Common myeloid progenitor, CD34-positive (primary cell): Measurements from ENCODE around the gene NEDD4L.

Experiments
- CTCF ChIA-PET: fragments of 350-600 bp; sonication (Branson Sonifier 250); formaldehyde crosslinking; loops from one replicate; lab custom pipeline; 2021; ENCODE audit warnings: antibody characterized with exemption; lab: Charles Lee
- POLR2A ChIA-PET: fragments of 350-600 bp; sonication (Branson Sonifier 250); formaldehyde crosslinking; loops from one replicate; lab custom pipeline; 2021; ENCODE audit warnings: antibody characterized with exemption; lab: Charles Lee
- DNase-seq, 3 donors: peaks; one replicate each; pipeline versions ENCODE4 v3.0.0 to v3.0.0-alpha.2; 2013
- H3K27ac ChIP-seq, 2 experiments: 1 replicate in 1 of 2; 2 replicates in 1 of 2; pipeline ENCODE4 v1.7.0; 2013; ENCODE audit warnings: inconsistent platforms in 2 of 2, low read length in 2 of 2, mild to moderate bottlenecking in 2 of 2, low read depth in 1 of 2, moderate library complexity in 1 of 2; ENCODE audit not compliant: severe bottlenecking in 2 of 2, insufficient read depth in 1 of 2, poor library complexity in 1 of 2
- H3K27me3 ChIP-seq, 5 experiments: replicated peaks in 2 of 5; 1 replicate in 3 of 5; 2 replicates in 2 of 5; pipeline versions ENCODE4 v1.6.1 to v1.7.0; 2013; ENCODE audit warnings: low read length in 4 of 5, mild to moderate bottlenecking in 2 of 5, moderate library complexity in 2 of 5, inconsistent platforms in 1 of 5; ENCODE audit not compliant: insufficient read depth in 5 of 5, control insufficient read depth in 4 of 5
- H3K36me3 ChIP-seq, 4 experiments: 1 replicate in 2 of 4; 2 replicates in 2 of 4; pipeline versions ENCODE4 v1.6.1 to v1.7.0; 2013; ENCODE audit warnings: low read length in 3 of 4, control low read depth in 1 of 4, mild to moderate bottlenecking in 1 of 4; ENCODE audit not compliant: control insufficient read depth in 4 of 4, insufficient read depth in 4 of 4
- H3K4me1 ChIP-seq, 4 experiments: 1 replicate in 3 of 4; 2 replicates in 1 of 4; pipeline versions ENCODE4 v1.6.1 to v1.7.1; 2013; ENCODE audit warnings: low read length in 3 of 4, mild to moderate bottlenecking in 3 of 4, control low read depth in 1 of 4, inconsistent platforms in 1 of 4, moderate library complexity in 1 of 4; ENCODE audit not compliant: control insufficient read depth in 4 of 4, insufficient read depth in 4 of 4; ENCODE audit errors: control extremely low read depth in 1 of 4
- H3K4me3 ChIP-seq, 7 experiments: 1 replicate in 4 of 7; 2 replicates in 3 of 7; pipeline versions ENCODE4 v1.5.1 to v1.7.0; 2013; ENCODE audit warnings: mild to moderate bottlenecking in 7 of 7, low read length in 6 of 7, moderate library complexity in 6 of 7, inconsistent platforms in 2 of 7, low read depth in 2 of 7, control low read depth in 1 of 7; ENCODE audit not compliant: insufficient read depth in 4 of 7, control insufficient read depth in 1 of 7; ENCODE audit errors: extremely low read depth in 1 of 7
- H3K9me3 ChIP-seq, 5 experiments: 1 replicate in 4 of 5; 2 replicates in 1 of 5; pipeline versions ENCODE4 v1.6.1 to v1.7.1; 2013; ENCODE audit warnings: low read length in 4 of 5, mild to moderate bottlenecking in 2 of 5, inconsistent platforms in 1 of 5, low read depth in 1 of 5, moderate library complexity in 1 of 5; ENCODE audit not compliant: control insufficient read depth in 4 of 5, insufficient read depth in 2 of 5; ENCODE audit errors: control extremely low read depth in 1 of 5
- WGBS: methylation state at CpG from one replicate; pipeline ENCODE4 v1.1.5; 2013; ENCODE audit not compliant: insufficient coverage; 5-methylcytosine and 5-hydroxymethylcytosine counted together

NEDD4L gene

GRCh38 chr18:58316396-58317342 lies 272.6 kb downstream of the NEDD4L start:
- H3K36me3 ChIP-seq: no peaks in the 10 kb centered on the region
- H3K9me3 ChIP-seq: no peaks in the 10 kb centered on the region
- POLR2A ChIA-PET: no interaction called here
- H3K4me1 ChIP-seq: no peaks in the 10 kb centered on the region
- no peaks in the 10 kb centered on the region for H3K27me3 ChIP-seq
- no peak overlapping the region for H3K27ac ChIP-seq
- no peak overlapping the region for H3K4me3 ChIP-seq
- CTCF ChIA-PET: interaction anchor here (0.9 kb wide), 1 partner anchor 11 kb away, joined by 3 read pairs; no protein-coding TSS in a partner anchor
- 93% methylated on average over 13 of the region's 16 CpGs for WGBS
- no peak for DNase-seq

- H3K9me3 ChIP-seq: no peaks in the 10 kb centered on the region
- no peak overlapping the region for H3K4me3 ChIP-seq
- H3K36me3 ChIP-seq: no peaks in the 10 kb centered on the region
- H3K4me1 ChIP-seq: no peaks in the 10 kb centered on the region
- H3K27ac ChIP-seq: no peak overlapping the region
- CTCF ChIA-PET: no interaction called here
- POLR2A ChIA-PET: no interaction called here
- 100% methylated on average over 1 of the region's 2 CpGs for WGBS
- no peak for DNase-seq
- H3K27me3 ChIP-seq: no peaks in the 10 kb centered on the region
Measured at GRCh38 chr18:58319719-58320118, 275.7 kb downstream of the NEDD4L start.

DNA sequence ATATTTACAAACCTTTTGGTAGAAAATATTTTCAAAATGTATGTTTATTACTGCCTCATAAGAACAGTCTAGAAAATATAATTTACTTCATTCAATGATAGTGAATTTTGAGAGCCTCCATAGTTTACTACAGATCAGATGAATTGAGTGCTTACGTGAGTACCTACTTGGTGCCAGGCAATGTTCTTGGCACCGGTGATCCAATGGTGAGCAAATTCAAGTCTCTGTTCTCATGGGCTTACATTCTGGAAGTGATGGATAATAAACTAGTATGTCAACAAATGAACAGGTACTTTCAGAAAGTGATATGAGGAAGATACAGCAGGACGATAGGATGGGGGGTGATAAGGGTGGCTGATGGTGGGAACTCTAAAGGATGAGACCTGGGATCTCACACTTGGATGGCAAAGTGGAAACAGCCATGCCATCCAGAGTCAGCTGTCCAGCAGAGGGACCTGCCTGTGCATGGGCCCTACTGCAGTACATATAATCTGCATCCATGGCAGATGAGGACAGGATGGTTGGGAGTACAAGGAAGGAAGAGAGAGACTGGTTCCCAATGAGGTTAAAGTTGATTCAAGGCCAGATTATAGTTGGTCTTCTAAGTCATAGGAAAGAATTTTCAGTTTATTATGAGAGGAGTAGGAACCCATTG lies 277.0 kb downstream of the NEDD4L start:
- H3K9me3 ChIP-seq: no peaks in the 10 kb centered on the region
- H3K27me3 ChIP-seq: no peaks in the 10 kb centered on the region
- DNase-seq: no peak
- ChIA-PET CTCF (no interaction called here), POLR2A (no interaction called here)
- H3K4me1 ChIP-seq: no peaks in the 10 kb centered on the region
- H3K4me3 ChIP-seq: no peak overlapping the region
- H3K36me3 ChIP-seq: no peaks in the 10 kb centered on the region
- no peak overlapping the region for H3K27ac ChIP-seq
- WGBS: 79% methylated on average over 3 of the region's 3 CpGs

- H3K9me3 ChIP-seq: no peaks in the 10 kb centered on the region
- H3K4me1 ChIP-seq: no peaks in the 10 kb centered on the region
- WGBS: 44% methylated on average over 5 of the region's 6 CpGs
- POLR2A ChIA-PET: no interaction called here
- CTCF ChIA-PET: interaction anchor here (0.9 kb wide), 1 partner anchor 8 kb away, joined by 3 read pairs; no protein-coding TSS in a partner anchor
- H3K27ac ChIP-seq: no peak overlapping the region
- DNase-seq: peak; percentile 18 to 72 (median 63)
- no peaks in the 10 kb centered on the region for H3K36me3 ChIP-seq
- no peaks in the 10 kb centered on the region for H3K27me3 ChIP-seq
- H3K4me3 ChIP-seq: no peak overlapping the region
Measured at GRCh38 chr18:58321986-58322385, 278.0 kb downstream of the NEDD4L start.

DNA sequence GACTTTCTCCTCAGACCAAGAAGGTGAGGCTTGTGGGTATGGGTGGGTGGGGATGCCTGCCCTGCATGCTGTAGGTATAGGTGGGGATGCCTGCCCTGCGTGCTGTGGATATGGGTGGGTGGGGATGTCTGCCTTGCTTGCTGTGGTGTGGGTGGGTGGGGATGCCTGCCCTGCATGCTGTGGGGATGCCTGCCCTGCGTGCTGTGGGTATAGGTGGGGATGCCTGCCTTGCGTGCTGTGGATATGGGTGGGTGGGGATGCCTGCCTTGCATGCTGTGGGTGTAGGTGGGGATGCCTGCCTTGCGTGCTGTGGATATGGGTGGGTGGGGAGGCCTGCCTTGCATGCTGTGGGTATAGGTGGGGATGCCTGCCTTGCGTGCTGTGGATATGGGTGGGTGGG lies 278.4 kb downstream of the NEDD4L start:
- Histone ChIP-seq H3K36me3 (no peaks in the 10 kb centered on the region), H3K4me1 (no peaks in the 10 kb centered on the region), H3K27ac (no peak overlapping the region), H3K4me3 (no peak overlapping the region), H3K27me3 (no peaks in the 10 kb centered on the region), H3K9me3 (no peaks in the 10 kb centered on the region)
- 100% methylated on average over 3 of the region's 5 CpGs for WGBS
- ChIA-PET CTCF (interaction anchor here (0.9 kb wide), 1 partner anchor 9 kb away, joined by 3 read pairs; no protein-coding TSS in a partner anchor), POLR2A (no interaction called here)
- no peak for DNase-seq

GRCh38 chr18:58323866-58324762 lies 280.1 kb downstream of the NEDD4L start:
- no peak for DNase-seq
- H3K4me1 ChIP-seq: no peaks in the 10 kb centered on the region
- H3K27ac ChIP-seq: no peak overlapping the region
- ChIA-PET CTCF (no interaction called here), POLR2A (no interaction called here)
- H3K36me3 ChIP-seq: no peaks in the 10 kb centered on the region
- no peak overlapping the region for H3K4me3 ChIP-seq
- no peaks in the 10 kb centered on the region for H3K9me3 ChIP-seq
- H3K27me3 ChIP-seq: no peaks in the 10 kb centered on the region
- WGBS: 95% methylated on average over 9 of the region's 15 CpGs
